ENCODE data around the gene FAM117B.

The FAM117B gene
- long read RNA-seq, partial matches to known transcripts, result 8 of 9 reads
- long read RNA-seq, other reads (novel, unspliced or antisense), result 1 of 9 reads

DNA sequence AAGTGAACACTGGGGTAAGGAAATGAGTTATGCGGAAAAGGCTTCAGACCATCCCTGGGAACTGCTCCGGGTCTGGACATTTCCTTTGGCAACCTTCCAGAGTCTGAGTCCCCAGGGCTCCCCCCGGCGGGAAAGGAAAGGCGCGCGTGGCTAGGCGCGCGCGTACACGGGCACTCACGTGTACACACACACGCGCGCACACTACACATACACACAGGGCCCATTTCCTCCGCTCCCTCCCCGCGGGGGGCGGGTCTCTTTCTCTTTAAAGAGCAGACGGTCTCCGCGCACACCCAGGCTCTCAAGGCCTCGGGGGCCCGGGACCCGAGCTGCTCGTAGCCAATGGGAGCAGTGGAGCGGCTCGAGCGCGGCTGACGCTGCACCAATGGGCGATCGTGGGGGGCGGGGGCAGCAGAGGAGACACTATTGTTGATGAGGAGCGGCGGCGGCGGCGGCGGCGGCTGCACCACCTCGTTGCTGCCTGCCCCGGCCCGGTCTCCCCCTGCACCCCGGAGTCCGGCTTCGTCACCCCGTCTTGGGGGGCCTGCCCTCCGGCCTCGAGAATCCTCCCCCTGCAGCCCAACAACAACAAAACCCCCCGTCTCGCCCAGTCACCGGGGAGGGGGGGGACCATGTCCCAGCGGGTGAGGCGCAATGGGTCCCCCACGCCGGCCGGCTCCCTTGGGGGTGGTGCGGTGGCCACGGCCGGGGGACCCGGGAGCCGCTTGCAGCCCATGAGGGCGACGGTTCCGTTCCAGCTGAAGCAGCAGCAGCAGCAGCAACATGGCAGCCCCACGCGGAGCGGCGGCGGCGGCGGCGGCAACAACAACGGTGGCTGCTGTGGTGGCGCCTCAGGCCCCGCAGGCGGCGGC is at the start of gene FAM117B:
TSS of gene FAM117B (plus strand) at position 414 of the 872 bp plus-strand sequence. CDS start at position 633, 219 bp downstream.
- peak; percentile 63 for TF ChIP-seq POLR2AphosphoS5 (IDR thresholded peaks at IDR 0.05; ENCODE audit: low read depth)
- TF ChIP-seq, protein P1, sequence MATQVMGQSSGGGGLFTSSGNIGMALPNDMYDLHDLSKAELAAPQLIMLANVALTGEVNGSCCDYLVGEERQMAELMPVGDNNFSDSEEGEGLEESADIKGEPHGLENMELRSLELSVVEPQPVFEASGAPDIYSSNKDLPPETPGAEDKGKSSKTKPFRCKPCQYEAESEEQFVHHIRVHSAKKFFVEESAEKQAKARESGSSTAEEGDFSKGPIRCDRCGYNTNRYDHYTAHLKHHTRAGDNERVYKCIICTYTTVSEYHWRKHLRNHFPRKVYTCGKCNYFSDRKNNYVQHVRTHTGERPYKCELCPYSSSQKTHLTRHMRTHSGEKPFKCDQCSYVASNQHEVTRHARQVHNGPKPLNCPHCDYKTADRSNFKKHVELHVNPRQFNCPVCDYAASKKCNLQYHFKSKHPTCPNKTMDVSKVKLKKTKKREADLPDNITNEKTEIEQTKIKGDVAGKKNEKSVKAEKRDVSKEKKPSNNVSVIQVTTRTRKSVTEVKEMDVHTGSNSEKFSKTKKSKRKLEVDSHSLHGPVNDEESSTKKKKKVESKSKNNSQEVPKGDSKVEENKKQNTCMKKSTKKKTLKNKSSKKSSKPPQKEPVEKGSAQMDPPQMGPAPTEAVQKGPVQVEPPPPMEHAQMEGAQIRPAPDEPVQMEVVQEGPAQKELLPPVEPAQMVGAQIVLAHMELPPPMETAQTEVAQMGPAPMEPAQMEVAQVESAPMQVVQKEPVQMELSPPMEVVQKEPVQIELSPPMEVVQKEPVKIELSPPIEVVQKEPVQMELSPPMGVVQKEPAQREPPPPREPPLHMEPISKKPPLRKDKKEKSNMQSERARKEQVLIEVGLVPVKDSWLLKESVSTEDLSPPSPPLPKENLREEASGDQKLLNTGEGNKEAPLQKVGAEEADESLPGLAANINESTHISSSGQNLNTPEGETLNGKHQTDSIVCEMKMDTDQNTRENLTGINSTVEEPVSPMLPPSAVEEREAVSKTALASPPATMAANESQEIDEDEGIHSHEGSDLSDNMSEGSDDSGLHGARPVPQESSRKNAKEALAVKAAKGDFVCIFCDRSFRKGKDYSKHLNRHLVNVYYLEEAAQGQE (IDR thresholded peaks at IDR 0.05; ENCODE audit: insufficient replicate concordance, low read depth), result peak; percentile 21
- TF ChIP-seq GABPA (IDR thresholded peaks at IDR 0.05; ENCODE audit: low read depth), result no peak
- Histone ChIP-seq H3K27ac (replicated peaks) (peak within 1 kb of the TSS; percentile 95), H3K27me3 (ENCODE audit: insufficient read depth, poor library complexity, severe bottlenecking) (no peaks in the 10 kb centered on the region), H3K4me3 (replicated peaks; ENCODE audit: insufficient read depth, low read length) (peak within 1 kb of the TSS; percentile 96)
- DNase-seq (ENCODE audit: low read depth in 1 of 2, low spot score in 1 of 2), result peak; percentile 91 to 98

DNA sequence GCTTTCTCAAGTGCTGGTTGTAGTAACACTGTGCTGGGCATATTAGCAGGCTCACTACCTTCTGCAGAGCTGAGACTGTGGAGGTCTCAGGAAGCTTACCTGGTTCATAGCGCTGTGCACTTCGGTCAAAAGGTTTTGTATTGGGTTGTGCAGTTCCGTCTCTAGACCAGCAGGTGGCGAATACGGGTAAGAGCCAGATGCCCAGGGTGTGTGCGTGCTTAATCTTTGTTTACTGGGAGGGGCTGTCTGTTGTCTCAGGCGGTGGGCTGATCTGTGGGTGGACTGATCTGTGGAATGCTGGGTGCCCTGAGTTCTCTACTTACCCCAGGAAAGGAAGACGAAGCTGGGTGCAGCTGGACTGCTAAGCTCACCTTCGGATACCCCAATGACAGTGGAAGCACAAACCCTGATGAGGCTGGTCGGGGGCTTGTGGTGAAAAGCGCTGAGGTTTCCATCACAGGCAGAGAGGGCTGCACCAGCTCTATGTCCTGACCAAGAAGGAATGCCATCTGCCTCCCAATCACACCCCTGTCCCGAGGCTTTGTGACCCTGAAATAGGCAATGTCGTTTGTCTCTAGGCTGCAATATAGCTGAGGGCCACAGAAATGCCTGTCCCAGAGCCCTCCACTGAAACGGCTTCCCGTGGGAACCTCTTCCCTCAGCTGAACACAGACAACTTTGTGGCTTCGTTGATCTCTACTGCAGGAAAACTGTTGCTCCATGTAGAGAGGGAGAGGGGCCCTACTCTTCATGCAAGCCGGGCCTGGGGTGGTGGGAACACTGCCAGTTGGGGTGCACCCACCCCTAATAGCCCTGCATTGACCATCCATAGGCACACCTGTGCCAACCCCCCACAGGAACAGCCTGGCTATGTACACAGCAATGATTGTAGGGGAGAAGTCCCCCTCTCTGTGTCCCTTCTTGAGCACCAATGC is 45.9 kb upstream of the FAM117B start:
- Histone ChIP-seq H3K27ac (replicated peaks) (no peak overlapping the region), H3K27me3 (ENCODE audit: insufficient read depth, poor library complexity, severe bottlenecking) (no peaks in the 10 kb centered on the region), H3K4me3 (replicated peaks; ENCODE audit: insufficient read depth, low read length) (no peak overlapping the region)
- TF ChIP-seq GABPA (IDR thresholded peaks at IDR 0.05; ENCODE audit: low read depth), result no peak
- TF ChIP-seq, protein P2, sequence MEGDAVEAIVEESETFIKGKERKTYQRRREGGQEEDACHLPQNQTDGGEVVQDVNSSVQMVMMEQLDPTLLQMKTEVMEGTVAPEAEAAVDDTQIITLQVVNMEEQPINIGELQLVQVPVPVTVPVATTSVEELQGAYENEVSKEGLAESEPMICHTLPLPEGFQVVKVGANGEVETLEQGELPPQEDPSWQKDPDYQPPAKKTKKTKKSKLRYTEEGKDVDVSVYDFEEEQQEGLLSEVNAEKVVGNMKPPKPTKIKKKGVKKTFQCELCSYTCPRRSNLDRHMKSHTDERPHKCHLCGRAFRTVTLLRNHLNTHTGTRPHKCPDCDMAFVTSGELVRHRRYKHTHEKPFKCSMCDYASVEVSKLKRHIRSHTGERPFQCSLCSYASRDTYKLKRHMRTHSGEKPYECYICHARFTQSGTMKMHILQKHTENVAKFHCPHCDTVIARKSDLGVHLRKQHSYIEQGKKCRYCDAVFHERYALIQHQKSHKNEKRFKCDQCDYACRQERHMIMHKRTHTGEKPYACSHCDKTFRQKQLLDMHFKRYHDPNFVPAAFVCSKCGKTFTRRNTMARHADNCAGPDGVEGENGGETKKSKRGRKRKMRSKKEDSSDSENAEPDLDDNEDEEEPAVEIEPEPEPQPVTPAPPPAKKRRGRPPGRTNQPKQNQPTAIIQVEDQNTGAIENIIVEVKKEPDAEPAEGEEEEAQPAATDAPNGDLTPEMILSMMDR (IDR thresholded peaks at IDR 0.05; ENCODE audit: insufficient read depth, low read length), result peak; percentile 91
- TF ChIP-seq SPI1 (IDR thresholded peaks at IDR 0.05; ENCODE audit: borderline replicate concordance, low read depth), result no peak; the same call in 1 of the 2 replicates
- TF ChIP-seq, protein P1 (IDR thresholded peaks at IDR 0.05; ENCODE audit: insufficient replicate concordance, low read depth), result no peak
- no peak for TF ChIP-seq POLR2AphosphoS5 (IDR thresholded peaks at IDR 0.05; ENCODE audit: low read depth)
- peak; percentile 22 to 57 for DNase-seq (ENCODE audit: low read depth in 1 of 2, low spot score in 1 of 2)

DNA sequence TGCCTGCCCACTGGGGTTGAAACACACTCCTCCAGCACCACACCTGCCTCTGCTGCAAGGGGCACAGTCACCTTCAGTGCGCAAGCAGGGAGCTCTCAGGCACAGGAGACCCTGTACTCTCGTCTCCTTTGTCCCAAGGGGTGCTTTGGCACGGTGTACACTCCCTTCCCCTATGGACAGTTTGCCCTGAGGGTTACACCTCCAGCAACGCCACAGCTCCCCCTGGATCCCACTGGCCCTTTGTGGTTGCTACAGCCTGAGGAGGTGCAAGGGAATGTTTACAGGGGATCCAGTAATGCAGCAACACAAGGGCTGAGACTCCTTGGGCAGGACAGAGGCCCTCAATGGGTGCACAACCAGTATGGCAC is 45.2 kb upstream of the FAM117B start:
- Histone ChIP-seq H3K27ac (replicated peaks) (no peak overlapping the region), H3K4me3 (replicated peaks; ENCODE audit: insufficient read depth, low read length) (no peak overlapping the region), H3K27me3 (ENCODE audit: insufficient read depth, poor library complexity, severe bottlenecking) (no peaks in the 10 kb centered on the region)
- DNase-seq (ENCODE audit: low read depth in 1 of 2, low spot score in 1 of 2), result no peak
- TF ChIP-seq GABPA (IDR thresholded peaks at IDR 0.05; ENCODE audit: low read depth) (no peak), SPI1 (IDR thresholded peaks at IDR 0.05; ENCODE audit: borderline replicate concordance, low read depth) (no peak), POLR2AphosphoS5 (IDR thresholded peaks at IDR 0.05; ENCODE audit: low read depth) (no peak)
- TF ChIP-seq, protein P1 (IDR thresholded peaks at IDR 0.05; ENCODE audit: insufficient replicate concordance, low read depth), result no peak
- TF ChIP-seq, protein P2 (IDR thresholded peaks at IDR 0.05; ENCODE audit: insufficient read depth, low read length), result no peak
